Endodermal cell (in vitro differentiated cells): Measurements from ENCODE around the gene TCN2. TPM values are rescaled to one million over a fixed set of nuclear protein-coding genes. Genes with fewer than 3 reads are reported as not detected.

Experiments used
- DNase-seq: peaks from one replicate; pipeline ENCODE4 v3.0.0-alpha.2; 2017
- H3K27ac ChIP-seq: 2 replicates; pipeline ENCODE4 v1.5.1; 2013; ENCODE audit warnings: mild to moderate bottlenecking, low read depth, low read length, moderate library complexity
- H3K27me3 ChIP-seq: 2 replicates; pipeline ENCODE4 v1.6.1; 2013; ENCODE audit warnings: mild to moderate bottlenecking, low read length, moderate library complexity; ENCODE audit not compliant: insufficient read depth, control insufficient read depth, poor library complexity, severe bottlenecking
- H3K36me3 ChIP-seq: 2 replicates; pipeline ENCODE4 v1.7.0; 2013; ENCODE audit warnings: mild to moderate bottlenecking, low read length, moderate library complexity; ENCODE audit not compliant: control insufficient read depth, insufficient read depth
- H3K4me1 ChIP-seq: one replicate; pipeline ENCODE4 v1.7.0; 2013; ENCODE audit warnings: low read length; ENCODE audit not compliant: control insufficient read depth, insufficient read depth
- H3K4me3 ChIP-seq: 2 replicates; pipeline ENCODE4 v1.5.1; 2013; ENCODE audit warnings: mild to moderate bottlenecking, low read length, moderate library complexity
- H3K9ac ChIP-seq: 2 replicates; pipeline ENCODE4 v1.6.1; 2013; ENCODE audit warnings: mild to moderate bottlenecking, low read length, moderate library complexity; ENCODE audit not compliant: poor library complexity, severe bottlenecking; ENCODE audit errors: extremely low read depth
- H3K9me3 ChIP-seq: 2 replicates; pipeline ENCODE4 v1.6.1; 2013; ENCODE audit warnings: mild to moderate bottlenecking, low read length, moderate library complexity; ENCODE audit not compliant: control insufficient read depth
- H3K27ac Mint-ChIP-seq: 2 replicates; pipeline ENCODE4 v1.8.0; 2020; ENCODE audit warnings: mixed read lengths
- H3K27me3 Mint-ChIP-seq: 2 replicates; pipeline ENCODE4 v1.8.0; 2021; ENCODE audit warnings: mild to moderate bottlenecking, mixed read lengths; ENCODE audit not compliant: insufficient read depth
- H3K36me3 Mint-ChIP-seq: 2 replicates; pipeline ENCODE4 v1.8.0; 2020; ENCODE audit warnings: low read depth, mixed read lengths
- H3K4me1 Mint-ChIP-seq: 2 replicates; pipeline ENCODE4 v1.8.0; 2020; ENCODE audit warnings: mixed read lengths
- H3K4me3 Mint-ChIP-seq: 2 replicates; pipeline ENCODE4 v1.8.0; 2020; ENCODE audit warnings: mild to moderate bottlenecking, moderate library complexity, mixed read lengths
- H3K9me3 Mint-ChIP-seq: 2 replicates; pipeline ENCODE4 v1.8.0; 2020; ENCODE audit warnings: mild to moderate bottlenecking, mixed read lengths
- CTCF ChIP-seq: fragments of 200-600 bp; sonication (generic); conservative IDR thresholded peaks from 2 replicates; pipeline ENCODE4 v1.5.0; 2021; ENCODE audit warnings: antibody characterized with exemption, mild to moderate bottlenecking
- WGBS, 2 experiments: methylation state at CpG; one replicate each; pipeline versions ENCODE4 v1.1.5 to v1.1.7; 2013; ENCODE audit warnings: missing lambda C conversion rate in 2 of 2, mixed read lengths in 1 of 2; ENCODE audit not compliant: insufficient coverage in 1 of 2, insufficient read length in 1 of 2; 5-methylcytosine and 5-hydroxymethylcytosine counted together
- total RNA-seq, 2 donors: library from RNA; stranded (reverse); fragmentation: NEBNext Ultra II Directional in 1 of 2; extraction: Animal tissue kit (Norgen Biotek cat#: 25700) in 1 of 2; gene quantifications; 2 replicates in 1 of 2; 3 replicates in 1 of 2; pipeline ENCODE4 v1.2.1, GENCODE V29; 2021

Gene TCN2
- total RNA-seq, 2 donors from 2014 or later = 71.8 to 73.6 TPM

DNA sequence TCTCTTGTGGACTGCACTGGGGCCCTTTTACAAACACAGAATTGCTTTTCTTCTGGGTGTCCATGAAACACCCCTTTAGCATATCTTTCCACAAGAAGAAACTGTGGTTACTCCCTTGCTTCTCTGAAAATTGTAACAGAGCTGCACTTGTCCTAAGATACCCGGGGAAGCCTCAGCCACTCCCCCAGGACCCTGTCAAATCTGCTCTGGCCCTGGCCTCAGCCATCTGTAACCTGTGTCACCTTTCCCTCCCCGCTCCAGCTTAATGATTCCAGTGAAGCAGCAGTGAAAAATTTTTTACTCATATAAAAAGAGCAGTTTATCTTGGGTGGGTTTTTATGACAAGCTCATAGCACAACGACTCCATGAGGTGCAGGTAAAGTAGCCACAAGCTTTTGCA, 64.1 kb downstream of the TCN2 start:
- peaks cover 13% of the 10 kb centered on the region for H3K4me1 Mint-ChIP-seq
- TF ChIP-seq CTCF = no peak
- peaks cover 45% of the 10 kb centered on the region for H3K27me3 Mint-ChIP-seq
- DNase-seq = no peak
- H3K4me3 ChIP-seq = no peak overlapping the region
- H3K27ac Mint-ChIP-seq = no peak overlapping the region
- no peak overlapping the region for H3K9ac ChIP-seq
- no peaks in the 10 kb centered on the region for H3K9me3 Mint-ChIP-seq
- H3K27ac ChIP-seq = no peak overlapping the region
- no peaks in the 10 kb centered on the region for H3K9me3 ChIP-seq
- peaks cover 14% of the 10 kb centered on the region for H3K27me3 ChIP-seq
- WGBS, 2 experiments = 67 to 93% methylated on average over 1 to 2 of the region's 3 CpGs
- H3K4me3 Mint-ChIP-seq = no peak overlapping the region
- no peaks in the 10 kb centered on the region for H3K36me3 Mint-ChIP-seq
- H3K4me1 ChIP-seq = no peaks in the 10 kb centered on the region
- no peaks in the 10 kb centered on the region for H3K36me3 ChIP-seq

DNA sequence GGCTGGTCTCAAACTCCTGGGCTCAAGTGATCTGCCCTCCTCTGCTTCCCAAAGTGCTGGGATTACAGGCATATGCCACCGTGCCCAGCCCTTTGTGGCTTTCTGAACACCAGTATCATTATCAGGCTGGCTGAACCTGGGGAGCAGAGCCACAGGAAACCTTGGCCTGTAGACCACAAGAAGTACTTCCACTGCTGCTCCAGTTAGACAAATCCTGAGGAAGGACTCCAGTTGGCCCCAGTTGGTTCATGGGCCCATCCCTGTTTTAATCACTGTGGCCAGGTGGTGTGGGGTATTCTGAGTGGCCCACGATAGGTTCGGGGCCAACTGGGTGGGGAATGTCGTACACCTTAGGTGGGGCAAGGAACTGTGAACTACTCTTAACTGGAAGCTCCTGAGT, 66.2 kb downstream of the TCN2 start:
- no peaks in the 10 kb centered on the region for H3K9me3 ChIP-seq
- H3K27me3 ChIP-seq = peaks cover 12% of the 10 kb centered on the region
- no peak overlapping the region for H3K27ac ChIP-seq
- Mint-ChIP-seq H3K4me1 (peaks cover 8% of the 10 kb centered on the region), H3K36me3 (no peaks in the 10 kb centered on the region), H3K9me3 (no peaks in the 10 kb centered on the region), H3K4me3 (no peak overlapping the region), H3K27ac (no peak overlapping the region), H3K27me3 (peaks cover 57% of the 10 kb centered on the region)
- no peak for TF ChIP-seq CTCF
- no peaks in the 10 kb centered on the region for H3K36me3 ChIP-seq
- H3K4me3 ChIP-seq = no peak overlapping the region
- 96 to 100% methylated on average over 1 to 4 of the region's 4 CpGs for WGBS, 2 experiments
- DNase-seq = no peak
- H3K9ac ChIP-seq = no peak overlapping the region
- H3K4me1 ChIP-seq = no peaks in the 10 kb centered on the region

- Histone ChIP-seq H3K27me3 (no peaks in the 10 kb centered on the region), H3K27ac (no peak overlapping the region), H3K36me3 (no peaks in the 10 kb centered on the region), H3K4me3 (no peak overlapping the region), H3K9ac (no peak overlapping the region), H3K4me1 (no peaks in the 10 kb centered on the region), H3K9me3 (no peaks in the 10 kb centered on the region)
- DNase-seq = no peak
- H3K27me3 Mint-ChIP-seq = peaks cover 46% of the 10 kb centered on the region
- peaks cover 3% of the 10 kb centered on the region for H3K4me1 Mint-ChIP-seq
- H3K9me3 Mint-ChIP-seq = no peaks in the 10 kb centered on the region
- no peaks in the 10 kb centered on the region for H3K36me3 Mint-ChIP-seq
- H3K4me3 Mint-ChIP-seq = no peak overlapping the region
- no peak for TF ChIP-seq CTCF
- H3K27ac Mint-ChIP-seq = no peak overlapping the region
- 83 to 93% methylated on average over 5 to 6 of the region's 6 CpGs for WGBS, 2 experiments
Observed at GRCh38 chr22:30674482-30674881, 67.5 kb downstream of the TCN2 start.
